OCI-M2 (cell line): ENCODE results near the gene S100A16.
"Not testable (repeated sequence)": the region's sequence is repeated elsewhere in the genome, so short reads cannot be mapped to it uniquely, and the experiment has no call there.

Experiments used
- DNase-seq: peaks from one replicate; lab custom pipeline; 2025; ENCODE audit not compliant: unreplicated experiment; lab: John Stamatoyannopoulos, UW

Gene S100A16

GRCh38 chr1:153588033-153588432 is 24.9 kb downstream of the S100A16 start:
- not testable (repeated sequence) for DNase-seq

GRCh38 chr1:153587314-153587713 is 25.6 kb downstream of the S100A16 start:
- DNase-seq, result no peak

GRCh38 chr1:153586347-153586746 is 26.6 kb downstream of the S100A16 start:
- DNase-seq, result no peak

GRCh38 chr1:153585006-153585405 is 27.9 kb downstream of the S100A16 start:
- no peak for DNase-seq

- DNase-seq, result no peak
Measured at GRCh38 chr1:153583976-153584375, 29.0 kb downstream of the S100A16 start.

GRCh38 chr1:153583514-153583913 is 29.4 kb downstream of the S100A16 start:
- DNase-seq, result not testable (repeated sequence)

GRCh38 chr1:153582836-153583235 is 30.1 kb downstream of the S100A16 start:
- DNase-seq, result not testable (repeated sequence)

GRCh38 chr1:153578936-153579335 is 34.0 kb downstream of the S100A16 start:
- DNase-seq, result no peak

- no peak for DNase-seq
Measured at GRCh38 chr1:153578490-153578889, 34.4 kb downstream of the S100A16 start.

GRCh38 chr1:153577624-153578051 is 35.3 kb downstream of the S100A16 start:
- DNase-seq, result no peak

GRCh38 chr1:153577138-153577537 is 35.8 kb downstream of the S100A16 start:
- no peak for DNase-seq

GRCh38 chr1:153575497-153575896 is 37.4 kb downstream of the S100A16 start:
- not testable (repeated sequence) for DNase-seq

- DNase-seq, result not testable (repeated sequence)
Measured at GRCh38 chr1:153575081-153575491, 37.9 kb downstream of the S100A16 start.

- DNase-seq, result no peak
Measured at GRCh38 chr1:153573351-153573750, 39.6 kb downstream of the S100A16 start.

GRCh38 chr1:153572569-153573015 is 40.3 kb downstream of the S100A16 start:
- DNase-seq, result no peak

GRCh38 chr1:153571706-153572105 is 41.2 kb downstream of the S100A16 start:
- no peak for DNase-seq

GRCh38 chr1:153570874-153571273 is 42.1 kb downstream of the S100A16 start:
- DNase-seq, result no peak

- DNase-seq, result no peak
Measured at GRCh38 chr1:153569465-153569864, 43.5 kb downstream of the S100A16 start.

- DNase-seq, result peak; percentile 38
Measured at GRCh38 chr1:153568367-153569099, 44.4 kb downstream of the S100A16 start.

GRCh38 chr1:153567621-153568366 is 45.1 kb downstream of the S100A16 start:
- no peak for DNase-seq

- DNase-seq, result peak; percentile 68
Measured at GRCh38 chr1:153566414-153567371, 46.2 kb downstream of the S100A16 start.
